NAMALWA (cell line): ENCODE measurements around the gene ZDHHC11B.

Experiments used
- DNase-seq: peaks from one replicate; pipeline ENCODE4 v3.0.0-alpha.2; 2015; ENCODE audit warnings: low spot score

The ZDHHC11B gene

GRCh38 chr5:673161-673830, 111.2 kb downstream of the ZDHHC11B start:
- no peak for DNase-seq

- DNase-seq: peak; percentile 92
These were observed 112.0 kb downstream of the ZDHHC11B start for GRCh38 chr5:672329-673160.

DNA sequence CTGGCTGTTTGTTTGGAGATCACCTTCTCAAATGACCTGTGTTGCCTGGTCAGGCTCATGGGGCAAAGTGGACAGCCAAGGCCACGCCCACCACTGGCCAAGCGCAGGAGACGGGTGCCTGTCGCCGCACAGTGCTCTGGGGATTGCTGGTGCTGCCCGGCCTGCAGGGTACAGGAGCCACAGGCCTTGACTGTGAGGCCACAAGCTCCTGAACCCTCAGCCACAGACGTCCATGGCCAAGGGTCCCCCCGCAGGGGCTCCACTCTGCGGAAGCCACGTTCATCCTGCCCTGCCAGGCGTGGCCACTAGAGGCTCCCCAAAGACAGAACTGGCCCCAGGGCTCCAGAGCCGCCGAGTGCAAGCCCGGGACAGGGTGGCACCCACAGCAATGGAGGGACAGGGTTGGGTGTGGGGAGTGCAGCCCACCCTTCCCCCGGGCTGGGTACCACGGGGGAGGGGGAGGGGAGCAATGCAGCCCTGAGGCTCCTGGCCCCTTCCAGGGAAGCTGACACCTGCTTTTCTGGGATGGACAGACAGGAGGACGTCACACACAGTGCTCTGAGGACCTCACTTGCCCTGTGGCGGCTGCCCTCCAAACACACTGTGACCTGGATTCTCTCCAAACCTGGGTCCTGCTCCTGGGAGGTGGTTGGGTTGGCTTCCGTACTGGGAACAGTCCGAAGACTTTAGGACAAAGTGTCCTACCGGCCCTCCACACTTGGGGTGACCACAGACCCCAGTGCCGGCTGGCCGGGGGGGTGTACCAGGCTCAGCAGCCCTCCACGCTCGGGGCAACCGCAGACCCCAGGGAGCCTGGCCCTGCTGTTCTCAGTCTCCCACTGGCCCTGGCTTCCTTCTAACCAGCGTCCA, 112.8 kb downstream of the ZDHHC11B start:
- DNase-seq: peak; percentile 83

DNA sequence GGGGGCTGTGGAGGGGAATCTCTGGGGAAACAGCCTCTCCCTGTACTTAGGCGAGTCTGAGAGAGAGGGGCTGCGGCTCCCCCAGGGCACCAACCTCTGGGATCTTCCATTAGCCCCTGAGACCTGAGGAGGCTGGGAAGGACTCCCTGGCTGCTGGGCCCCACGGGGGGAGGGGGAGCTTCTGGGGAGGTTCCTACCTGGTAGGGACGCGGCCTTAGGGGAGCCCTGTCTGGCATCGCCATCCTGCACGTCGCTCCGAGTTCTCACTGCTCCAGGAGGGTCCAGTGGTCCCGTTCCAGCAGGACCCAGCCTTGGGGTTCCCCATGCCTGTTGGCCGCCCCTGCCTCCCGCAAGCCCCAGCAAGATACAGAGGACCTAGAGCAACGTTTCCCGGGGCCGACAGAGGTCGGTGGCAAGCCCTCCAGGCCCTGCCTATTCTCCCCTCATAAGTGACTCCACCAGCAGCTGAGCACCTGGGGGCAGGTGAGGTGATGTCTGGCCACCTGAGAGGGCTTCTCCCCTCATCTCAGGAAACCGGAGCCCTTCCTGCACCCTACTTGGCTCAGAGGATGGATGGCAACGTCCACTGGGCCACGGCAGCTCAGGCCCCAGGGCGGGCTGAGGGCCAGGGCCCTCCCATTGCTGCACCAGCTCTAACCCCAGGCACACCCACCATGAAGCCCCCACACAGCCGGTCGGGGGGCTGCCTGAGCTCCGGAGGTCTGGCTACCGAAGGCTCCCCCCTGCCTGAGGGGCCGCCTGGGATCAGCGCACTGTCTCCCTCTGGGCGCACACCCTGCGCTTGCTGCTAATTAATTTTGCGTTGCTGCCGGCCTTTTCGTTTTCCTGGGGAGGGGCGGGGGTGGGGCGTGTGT, 113.9 kb downstream of the ZDHHC11B start:
- DNase-seq: no peak

GRCh38 chr5:669842-670395, 114.6 kb downstream of the ZDHHC11B start:
- DNase-seq: no peak

DNA sequence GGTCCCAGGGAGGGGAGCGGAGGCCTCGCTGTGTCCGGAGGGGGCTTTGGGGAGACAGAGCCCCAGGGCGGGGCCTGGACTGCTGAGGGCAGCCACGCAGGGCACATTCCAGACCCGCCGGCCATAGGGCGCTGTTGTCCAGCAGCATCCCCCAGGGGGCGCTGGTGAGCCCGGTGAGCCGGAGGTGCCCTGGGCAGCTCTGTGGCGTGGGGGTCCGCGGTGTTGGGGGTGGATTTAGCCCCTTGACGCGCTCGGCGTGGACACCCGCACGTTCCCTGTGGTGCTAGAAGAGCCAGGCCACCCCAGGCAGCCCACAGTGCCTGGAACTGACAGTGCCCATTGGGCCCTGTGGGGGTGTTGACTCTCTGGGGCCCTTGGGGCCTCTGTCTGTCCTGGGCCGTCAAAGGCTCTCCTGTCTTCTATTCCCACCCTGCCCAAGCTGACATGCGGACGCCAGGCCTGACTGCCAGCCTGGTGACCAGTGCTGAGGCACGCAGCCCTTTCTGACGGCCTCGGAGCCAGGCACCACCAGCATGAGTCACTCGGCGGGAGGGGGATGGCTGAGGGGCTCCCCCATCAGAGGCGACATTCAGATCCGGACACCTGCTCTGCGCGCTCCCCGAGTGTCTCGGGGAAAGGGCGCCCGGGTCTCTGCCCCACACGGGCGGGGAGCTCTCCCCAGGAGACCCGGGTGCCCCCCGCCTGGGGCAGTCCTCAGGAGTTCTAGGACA, 115.3 kb downstream of the ZDHHC11B start:
- DNase-seq: peak; percentile 68

DNA sequence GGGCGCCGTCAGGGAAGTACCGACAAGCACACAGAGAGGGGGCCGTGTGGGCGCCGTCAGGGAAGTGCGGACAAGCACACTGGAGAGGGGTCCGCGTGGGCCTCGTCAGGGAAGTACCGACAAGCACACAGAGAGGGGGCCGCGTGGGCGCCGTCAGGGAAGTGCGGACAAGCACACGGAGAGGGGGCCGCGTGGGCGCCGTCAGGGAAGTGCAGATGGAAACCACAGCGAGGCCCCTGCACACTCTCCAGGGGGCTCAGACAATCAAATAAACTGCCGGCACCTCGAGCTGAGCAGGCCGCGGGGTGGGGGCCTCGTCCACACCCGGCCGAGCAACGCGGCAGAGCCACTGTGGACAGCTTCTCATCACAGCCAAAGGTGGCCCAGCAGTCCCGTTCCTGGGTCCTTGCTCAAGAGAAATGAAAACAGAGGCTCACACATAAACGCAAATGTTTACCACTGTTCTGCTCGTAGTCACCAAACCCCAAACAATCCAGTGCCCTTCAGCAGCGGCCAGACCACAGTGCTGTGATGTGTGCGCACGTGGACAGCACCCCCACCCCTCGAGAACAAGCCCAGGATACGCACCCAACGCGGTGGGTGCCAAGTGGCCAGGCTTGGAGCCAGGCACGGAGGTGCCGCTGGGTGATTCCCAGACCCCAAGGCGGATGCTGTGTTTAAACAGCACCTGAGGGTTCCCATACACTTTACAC, 116.1 kb downstream of the ZDHHC11B start:
- no peak for DNase-seq

GRCh38 chr5:666816-667498, 117.6 kb downstream of the ZDHHC11B start:
- no peak for DNase-seq

GRCh38 chr5:665956-666711, 118.4 kb downstream of the ZDHHC11B start:
- no peak for DNase-seq

DNA sequence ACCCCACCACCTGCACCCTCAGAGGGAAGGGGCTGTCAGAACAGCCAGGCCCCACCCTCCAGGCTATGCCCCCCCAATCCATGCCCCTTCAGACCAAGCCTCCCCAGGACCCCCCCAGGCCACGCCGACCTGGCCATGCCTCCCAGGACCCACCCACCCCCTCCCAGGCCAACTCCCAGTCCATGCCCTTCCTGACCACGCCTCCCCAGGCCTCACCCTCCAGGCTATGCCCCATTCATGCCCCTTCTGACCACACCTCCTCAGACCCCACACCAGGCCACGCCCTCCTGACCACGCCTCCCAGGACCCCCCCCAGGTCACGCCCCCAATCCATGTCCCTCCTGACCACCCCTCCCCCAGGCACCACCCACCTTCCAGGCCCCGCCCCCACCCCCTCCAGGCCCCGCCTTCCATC, 119.0 kb downstream of the ZDHHC11B start:
- no peak for DNase-seq

DNA sequence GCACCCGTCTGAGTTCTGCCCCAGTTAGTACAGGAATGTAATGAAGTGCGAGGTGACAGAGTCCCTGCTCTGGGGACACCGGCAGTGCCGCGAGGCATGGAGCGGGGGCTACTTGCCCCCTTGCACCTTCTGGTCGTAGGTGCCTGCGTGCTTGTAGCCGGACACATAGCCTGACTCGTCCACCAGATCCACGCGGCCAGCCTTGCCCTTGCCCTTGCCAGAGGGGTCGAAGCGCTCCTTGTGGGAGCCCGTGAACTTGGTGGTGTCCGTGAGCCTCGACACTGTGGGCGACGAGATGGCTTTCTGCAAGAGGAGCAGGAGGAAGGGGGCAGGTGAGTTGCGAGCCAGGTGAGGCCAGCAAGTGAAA, 119.6 kb downstream of the ZDHHC11B start:
- no peak for DNase-seq

GRCh38 chr5:664343-664993, 120.1 kb downstream of the ZDHHC11B start:
- DNase-seq: no peak

GRCh38 chr5:663436-664342, 120.8 kb downstream of the ZDHHC11B start:
- DNase-seq: no peak

DNA sequence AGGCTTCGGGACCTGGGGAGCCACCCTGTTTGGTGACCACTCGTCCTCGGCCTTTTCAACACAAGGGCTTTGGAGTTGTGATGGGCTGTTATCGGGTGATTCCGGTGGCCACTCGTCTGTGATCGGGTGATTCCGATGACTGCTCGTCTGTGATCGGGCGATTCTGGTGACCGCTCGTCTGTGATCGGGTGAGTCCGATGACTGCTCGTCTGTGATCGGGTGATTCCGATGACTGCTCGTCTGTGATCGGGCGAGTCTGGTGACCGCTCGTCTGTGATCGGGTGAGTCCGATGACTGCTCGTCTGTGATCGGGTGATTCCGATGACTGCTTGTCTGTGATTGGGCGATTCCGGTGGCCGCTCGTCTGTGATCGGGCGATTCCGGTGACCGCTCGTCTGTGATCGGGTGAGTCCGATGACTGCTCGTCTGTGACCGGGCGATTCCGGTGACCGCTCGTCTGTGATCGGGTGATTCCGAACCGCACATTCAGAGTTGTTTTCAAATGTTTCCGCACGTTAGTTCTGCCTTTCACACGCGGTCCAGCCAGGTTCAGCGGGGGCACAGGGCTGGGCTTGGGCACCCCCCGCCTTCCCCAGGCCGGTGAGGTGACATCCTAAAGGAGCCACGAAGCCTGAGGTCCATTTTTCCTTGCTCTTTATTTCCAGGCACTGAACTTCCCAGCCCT, 121.6 kb downstream of the ZDHHC11B start:
- no peak for DNase-seq

GRCh38 chr5:661891-662750, 122.4 kb downstream of the ZDHHC11B start:
- DNase-seq: no peak
